Pancreas (tissue), 10 donors: ENCODE data around the gene RTTN. TPM values are rescaled to one million over a fixed set of nuclear protein-coding genes. Genes with fewer than 3 reads are reported as not detected.

Source experiments
- ATAC-seq, 4 donors: fragments of 200-7000 bp; cut with Tn5 transposase; one replicate each; pipeline versions ENCODE4 v1.8.0 to v1.9.1; 2020; ENCODE audit warnings: mild to moderate bottlenecking in 4 of 4, moderate library complexity in 4 of 4
- DNase-seq, 6 donors: peaks; one replicate each; pipeline ENCODE4 v3.0.0-alpha.2; 2020
- FAIRE-seq: peaks from 2 replicates; lab custom pipeline; 2012; peaks lifted over from hg19 to GRCh38; lab: Jason Lieb, UNC
- H3K27ac ChIP-seq, 4 donors: fragments of 200-600 bp; sonication (generic); 1 replicate in 3 of 4; 2 replicates in 1 of 4; pipeline versions ENCODE4 v1.5.0 to v1.8.0; 2020
- H3K27me3 ChIP-seq, 4 donors: fragments of 200-600 bp; one replicate each; pipeline ENCODE4 v1.8.0; 2021
- H3K36me3 ChIP-seq, 3 donors: fragments of 200-600 bp; sonication (generic) in 1 of 3; one replicate each; pipeline versions ENCODE4 v1.5.0 to v1.8.0; 2020 to 2021
- H3K4me1 ChIP-seq, 3 donors: fragments of 200-600 bp; one replicate each; pipeline ENCODE4 v1.8.0; 2021
- H3K4me3 ChIP-seq, 4 donors: fragments of 200-600 bp; sonication (generic) in 2 of 4; one replicate each; pipeline versions ENCODE4 v1.5.0 to v1.8.0; 2020 to 2021
- H3K9me3 ChIP-seq, 4 donors: fragments of 200-600 bp; one replicate each; pipeline ENCODE4 v1.8.0; 2021
- CTCF ChIP-seq, 4 donors: fragments of 200-600 bp; sonication (generic) in 3 of 4; IDR thresholded peaks; one replicate each; pipeline versions ENCODE4 v1.5.0 to v1.8.0; 2021; ENCODE audit warnings: antibody characterized with exemption in 4 of 4
- whole genome bisulfite sequencing, 2 donors: extraction: QIAGEN DNeasy Blood & Tissue Kit; methylation state at CpG; one replicate each; pipeline ENCODE4 v1.1.7; 2013; 5-methylcytosine and 5-hydroxymethylcytosine counted together
- intact Hi-C, 3 donors: fragments of 100-400 bp; cut with DNase I; formaldehyde crosslinking; loops; one replicate each; pipeline versions ENCODE4 v1.11.1 to v1.14.2; 2022
- polyA plus RNA-seq, 2 donors: library from polyadenylated mRNA; stranded (reverse); fragments of 200-250 nt; gene quantifications; one replicate each; pipeline ENCODE4 v1.2.3, GENCODE V29; 2013
- total RNA-seq, 6 donors: library from RNA; stranded (reverse); fragmentation: NEBNext Ultra II Directional in 4 of 6; extraction: Animal tissue kit (Norgen Biotek cat#: 25700) in 4 of 6; gene quantifications; one replicate each; pipeline versions ENCODE4 v1.2.1 to v1.2.4, GENCODE V29; 2021 to 2023
- donor health status: healthy with polysubstance abuse.
- donor health status: DM: no; HTN: no; CAD: no; lungs with moderate emphysema.
- donor health status: DM: no; HTN: no; CAD: no.
- donor health status: control.
- donor health status: control.
- donor health status: Bipolar disorder and iron deficiency.
- donor health status: DM: yes; HTN: yes; CAD: no.
- donor health status: DM: no; HTN: no; CAD: no.
- donor health status: DM: no; HTN: no; CAD: no.
- donor health status: DM: yes; HTN: yes; CAD: no.

RTTN gene
- total and polyA plus RNA-seq, 8 donors = 2.5 to 7.2 (median 4.5) TPM

DNA sequence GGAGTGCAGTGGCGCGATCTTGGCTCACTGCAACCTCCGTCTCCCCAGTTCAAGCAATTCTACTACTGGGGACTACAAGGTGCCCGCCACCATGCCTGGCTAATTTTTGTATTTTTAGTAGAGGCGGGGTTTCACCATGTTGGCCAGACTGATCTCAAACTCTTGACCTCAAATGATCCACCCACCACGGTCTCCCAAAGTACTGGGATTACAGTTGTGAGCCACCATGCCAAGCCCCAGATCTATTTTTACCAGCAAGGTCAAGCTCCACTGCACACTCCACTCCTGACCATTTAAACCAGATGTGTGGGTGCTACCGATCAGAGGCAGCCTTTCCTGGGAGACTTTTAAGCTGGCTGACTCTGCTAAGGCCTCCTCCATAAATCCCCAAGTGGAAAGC, 190.4 kb downstream of the RTTN start:
- ATAC-seq = peak in 2 of 4 donors; percentile 36 to 55
- no peak overlapping the region for H3K27ac ChIP-seq

GRCh38 chr18:70005580-70005979, 199.9 kb downstream of the RTTN start:
- FAIRE-seq = no peak
- Histone ChIP-seq H3K36me3 (no peaks in the 10 kb centered on the region), H3K27ac (peak overlapping the region in 2 of 4 donors; percentile 9 to 55), H3K4me1 (peaks cover 8 to 20% (median 17%) of the 10 kb centered on the region in 3 donors), H3K27me3 (no peaks in the 10 kb centered on the region), H3K4me3 (no peak overlapping the region), H3K9me3 (no peaks in the 10 kb centered on the region)
- 39% methylated on average over 3 of the region's 3 CpGs for WGBS, 2 donors
- peak in 2 of 6 donors; percentile 9 to 30 for DNase-seq
- peak; percentile 80 to 92 (median 90) for ATAC-seq
- intact Hi-C loops = no loop called here
- TF ChIP-seq CTCF (IDR thresholded peaks at IDR 0.05) = no peak

More for the DNA sequence above, 190.4 kb downstream of the RTTN start:
- no peaks in the 10 kb centered on the region for H3K9me3 ChIP-seq
- H3K27me3 ChIP-seq = no peaks in the 10 kb centered on the region
- intact Hi-C loops = no loop called here
- no peak for TF ChIP-seq CTCF (IDR thresholded peaks at IDR 0.05)
- WGBS, 2 donors = 77 to 79% methylated on average over 7 of the region's 7 CpGs
- no peak for DNase-seq
- H3K4me1 ChIP-seq = no peaks in the 10 kb centered on the region
- no peaks in the 10 kb centered on the region for H3K36me3 ChIP-seq
- no peak for FAIRE-seq
- no peak overlapping the region for H3K4me3 ChIP-seq

DNA sequence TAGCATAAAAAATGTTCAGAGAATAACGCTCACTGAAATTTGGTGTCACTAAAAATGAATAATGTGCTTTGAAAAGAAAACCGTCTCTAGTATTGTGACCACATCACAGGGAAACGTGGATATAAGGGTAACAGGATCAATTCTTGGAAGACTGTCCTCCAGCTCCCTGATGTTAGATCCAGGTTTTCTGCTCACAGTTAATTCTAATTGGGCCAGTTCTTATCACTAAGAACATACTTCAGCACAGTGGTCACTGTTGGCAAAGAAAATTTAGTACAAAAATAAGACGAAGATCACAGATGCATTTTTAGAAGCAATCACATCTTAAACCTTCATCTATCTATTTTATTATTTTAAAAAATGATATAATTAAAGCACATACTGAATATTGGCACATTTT, 200.8 kb downstream of the RTTN start:
- H3K4me3 ChIP-seq = no peak overlapping the region
- no peaks in the 10 kb centered on the region for H3K36me3 ChIP-seq
- peaks cover 8 to 20% (median 17%) of the 10 kb centered on the region in 3 donors for H3K4me1 ChIP-seq
- TF ChIP-seq CTCF (IDR thresholded peaks at IDR 0.05) = no peak
- DNase-seq (no peak), FAIRE-seq (no peak), ATAC-seq (peak; percentile 74 to 85 (median 84))
- intact Hi-C loops = no loop called here
- peak overlapping the region in 2 of 4 donors; percentile 45 to 55 for H3K27ac ChIP-seq
- no peaks in the 10 kb centered on the region for H3K27me3 ChIP-seq
- 31 to 35% methylated on average over 4 of the region's 4 CpGs for WGBS, 2 donors
- H3K9me3 ChIP-seq = no peaks in the 10 kb centered on the region

DNA sequence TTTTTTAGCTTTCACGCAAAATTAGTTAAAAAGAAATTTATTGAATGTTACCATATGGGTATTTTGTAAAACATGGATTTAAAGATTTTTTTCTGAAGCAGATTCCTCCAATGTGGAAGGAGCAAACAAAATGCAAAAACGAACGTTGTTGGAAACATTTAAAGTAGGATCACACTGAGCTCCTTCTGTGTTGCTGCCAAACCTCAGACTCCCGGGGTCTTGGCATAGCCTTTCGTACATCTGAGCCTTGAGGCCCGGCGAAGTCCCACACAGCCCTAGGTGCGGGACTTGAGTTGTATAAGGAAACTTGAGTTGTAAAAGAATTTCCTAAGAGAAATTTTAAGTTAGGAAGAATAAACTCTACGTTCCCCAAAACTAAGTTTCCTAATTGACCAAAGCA, 205.8 kb downstream of the RTTN start:
- H3K27ac ChIP-seq = no peak overlapping the region
- H3K4me1 ChIP-seq = peaks cover 8 to 11% (median 8%) of the 10 kb centered on the region in 3 donors
- DNase-seq = no peak
- no peak for FAIRE-seq
- no peak for ATAC-seq
- TF ChIP-seq CTCF (IDR thresholded peaks at IDR 0.05) = no peak
- H3K27me3 ChIP-seq = no peaks in the 10 kb centered on the region
- no peaks in the 10 kb centered on the region for H3K36me3 ChIP-seq
- 82 to 84% methylated on average over 9 of the region's 9 CpGs for WGBS, 2 donors
- no peaks in the 10 kb centered on the region for H3K9me3 ChIP-seq
- intact Hi-C loops = no loop called here
- H3K4me3 ChIP-seq = no peak overlapping the region

DNA sequence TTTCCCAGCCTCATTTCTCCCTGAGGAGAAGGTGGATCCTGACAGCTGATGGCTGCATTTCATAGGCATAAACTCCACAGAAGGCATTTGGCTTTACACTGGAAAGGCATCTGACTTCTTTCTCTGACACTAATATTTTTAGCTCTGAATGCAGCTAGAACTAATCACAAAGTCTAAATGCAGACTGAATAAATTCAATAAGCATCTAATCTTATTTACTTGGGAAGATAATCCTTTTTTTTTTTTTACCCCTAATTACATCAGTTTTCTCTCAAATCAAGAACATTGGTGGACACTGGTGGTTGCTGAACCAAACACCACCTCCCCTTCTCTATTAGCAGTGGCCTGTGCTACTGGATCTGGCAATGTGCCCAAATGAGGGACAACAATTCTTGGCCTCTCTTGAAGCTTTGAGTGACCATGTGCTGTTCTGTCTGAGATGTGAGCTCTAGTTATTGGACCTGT, 206.9 kb downstream of the RTTN start:
- intact Hi-C loops = no loop called here
- no peak overlapping the region for H3K4me3 ChIP-seq
- no peak overlapping the region for H3K27ac ChIP-seq
- FAIRE-seq = no peak
- H3K4me1 ChIP-seq = peaks cover 0 to 4% (median 2%) of the 10 kb centered on the region in 3 donors
- no peak for DNase-seq
- H3K9me3 ChIP-seq = no peaks in the 10 kb centered on the region
- no peaks in the 10 kb centered on the region for H3K27me3 ChIP-seq
- ATAC-seq = no peak
- no peak for TF ChIP-seq CTCF (IDR thresholded peaks at IDR 0.05)
- H3K36me3 ChIP-seq = no peaks in the 10 kb centered on the region
